Testis (tissue), 2 donors: ENCODE results near the gene RIPOR1.

Source experiments
- POLR2A ChIP-seq: fragments of 450-650 bp; IDR thresholded peaks from one replicate; pipeline ENCODE4 v1.6.1; 2017; ENCODE audit warnings: antibody characterized with exemption, mild to moderate bottlenecking, moderate library complexity
- TF ChIP-seq, protein P1 (sequence below), 3 experiments: fragments of 450-650 bp in 2 of 3; fragments of 200-600 bp in 1 of 3; sonication (generic) in 1 of 3; IDR thresholded peaks; one replicate each; pipeline ENCODE4 v1.5.1; 2016 to 2019; ENCODE audit warnings: antibody characterized with exemption in 3 of 3, mild to moderate bottlenecking in 2 of 3, moderate library complexity in 1 of 3

DNA sequence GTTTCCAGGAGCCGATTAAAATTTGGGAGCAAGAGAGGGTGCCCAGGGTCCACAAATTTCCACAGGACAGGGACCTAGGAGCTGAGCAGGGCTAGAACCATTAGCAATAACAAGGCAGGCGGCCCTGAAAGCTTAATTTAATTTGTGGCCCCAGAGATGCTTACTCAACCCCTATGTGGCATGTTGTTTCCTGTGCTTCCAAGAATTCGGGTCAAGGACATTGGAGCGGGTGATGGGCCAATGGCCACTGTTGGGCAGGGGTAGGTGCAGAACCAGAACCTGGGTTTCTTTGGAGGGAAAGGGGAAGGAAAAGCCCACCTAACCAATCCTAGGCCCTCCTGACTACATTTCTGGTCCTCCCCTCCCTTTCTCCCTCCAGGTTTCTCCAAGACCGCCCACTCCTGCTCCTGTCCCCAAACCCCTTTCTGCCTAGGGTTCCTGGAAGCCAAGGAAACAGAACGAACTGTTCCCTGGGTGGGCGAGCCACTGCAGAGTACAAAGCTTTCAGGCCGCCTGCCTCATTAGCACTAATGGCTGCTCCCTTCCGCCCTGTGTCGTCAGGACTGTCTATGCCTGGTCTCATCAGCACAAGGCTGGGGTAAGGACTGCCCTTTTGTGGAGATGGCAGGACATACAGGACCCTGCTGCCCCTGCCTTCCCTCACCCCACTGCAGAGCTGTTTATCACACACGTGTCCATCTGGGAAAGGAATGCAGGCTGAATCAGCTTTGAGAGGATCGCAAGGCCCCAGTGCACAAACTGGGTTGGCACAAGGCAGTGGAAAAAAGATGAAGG is 44.7 kb upstream of the RIPOR1 start:
- TF ChIP-seq, protein P1, sequence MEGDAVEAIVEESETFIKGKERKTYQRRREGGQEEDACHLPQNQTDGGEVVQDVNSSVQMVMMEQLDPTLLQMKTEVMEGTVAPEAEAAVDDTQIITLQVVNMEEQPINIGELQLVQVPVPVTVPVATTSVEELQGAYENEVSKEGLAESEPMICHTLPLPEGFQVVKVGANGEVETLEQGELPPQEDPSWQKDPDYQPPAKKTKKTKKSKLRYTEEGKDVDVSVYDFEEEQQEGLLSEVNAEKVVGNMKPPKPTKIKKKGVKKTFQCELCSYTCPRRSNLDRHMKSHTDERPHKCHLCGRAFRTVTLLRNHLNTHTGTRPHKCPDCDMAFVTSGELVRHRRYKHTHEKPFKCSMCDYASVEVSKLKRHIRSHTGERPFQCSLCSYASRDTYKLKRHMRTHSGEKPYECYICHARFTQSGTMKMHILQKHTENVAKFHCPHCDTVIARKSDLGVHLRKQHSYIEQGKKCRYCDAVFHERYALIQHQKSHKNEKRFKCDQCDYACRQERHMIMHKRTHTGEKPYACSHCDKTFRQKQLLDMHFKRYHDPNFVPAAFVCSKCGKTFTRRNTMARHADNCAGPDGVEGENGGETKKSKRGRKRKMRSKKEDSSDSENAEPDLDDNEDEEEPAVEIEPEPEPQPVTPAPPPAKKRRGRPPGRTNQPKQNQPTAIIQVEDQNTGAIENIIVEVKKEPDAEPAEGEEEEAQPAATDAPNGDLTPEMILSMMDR (IDR thresholded peaks at IDR 0.05): no peak
- no peak for TF ChIP-seq POLR2A
